Neural progenitor cell (in vitro differentiated cells): Measurements from ENCODE around the gene CYP4F3. TPM values are rescaled to one million over a fixed set of nuclear protein-coding genes. Genes with fewer than 3 reads are reported as not detected.

ENCODE experiments used
- DNase-seq: peaks from one replicate; pipeline ENCODE4 v3.0.0-alpha.2; 2016; ENCODE audit warnings: low spot score
- H2AFZ ChIP-seq: fragments of 200-600 bp; sonication (generic); replicated peaks from 2 replicates; pipeline ENCODE4 v1.6.1; 2016; ENCODE audit warnings: antibody characterized with exemption
- H3F3A ChIP-seq: fragments of 200-600 bp; sonication (generic); 2 replicates; pipeline ENCODE4 v1.6.1; 2016; ENCODE audit warnings: antibody characterized with exemption, low read depth
- H3K27ac ChIP-seq: fragments of 200-600 bp; sonication (generic); 2 replicates; pipeline ENCODE4 v1.5.1; 2016; ENCODE audit warnings: mild to moderate bottlenecking
- H3K27me3 ChIP-seq: fragments of 200-600 bp; sonication (generic); 2 replicates; pipeline ENCODE4 v1.6.1; 2016; ENCODE audit warnings: mild to moderate bottlenecking, moderate library complexity
- H3K36me3 ChIP-seq: fragments of 200-600 bp; sonication (generic); 2 replicates; pipeline ENCODE4 v1.5.1; 2016
- H3K4me1 ChIP-seq: fragments of 200-600 bp; sonication (generic); 2 replicates; pipeline ENCODE4 v1.6.1; 2016; ENCODE audit warnings: mixed run types
- H3K4me2 ChIP-seq: fragments of 200-600 bp; sonication (generic); 2 replicates; pipeline ENCODE4 v1.6.1; 2016
- H3K4me3 ChIP-seq: fragments of 200-600 bp; sonication (generic); 2 replicates; pipeline ENCODE4 v1.5.1; 2016
- H3K79me2 ChIP-seq: fragments of 200-600 bp; sonication (generic); 2 replicates; pipeline ENCODE4 v1.6.1; 2016; ENCODE audit warnings: low read depth
- H3K9ac ChIP-seq: fragments of 200-600 bp; sonication (generic); 2 replicates; pipeline ENCODE4 v1.6.1; 2016
- H3K9me3 ChIP-seq: fragments of 200-600 bp; sonication (generic); 2 replicates; pipeline ENCODE4 v1.5.1; 2016; ENCODE audit warnings: low read depth
- H4K20me1 ChIP-seq: fragments of 200-600 bp; sonication (generic); 2 replicates; pipeline ENCODE4 v1.6.1; 2016; ENCODE audit warnings: low read depth
- H3K27ac Mint-ChIP-seq: 3 replicates; pipeline ENCODE4 v1.8.0; 2021; ENCODE audit warnings: mixed read lengths
- H3K27me3 Mint-ChIP-seq: 2 replicates; pipeline ENCODE4 v1.8.0; 2022; ENCODE audit warnings: low read depth, mild to moderate bottlenecking, inconsistent platforms, moderate library complexity, mixed read lengths; ENCODE audit not compliant: insufficient read depth
- H3K36me3 Mint-ChIP-seq: 3 replicates; pipeline ENCODE4 v1.8.0; 2021; ENCODE audit warnings: mixed read lengths
- H3K4me1 Mint-ChIP-seq: 3 replicates; pipeline ENCODE4 v1.8.0; 2021; ENCODE audit warnings: mixed read lengths
- H3K4me3 Mint-ChIP-seq: 3 replicates; pipeline ENCODE4 v1.8.0; 2021; ENCODE audit warnings: mild to moderate bottlenecking, moderate library complexity, mixed read lengths
- H3K9me3 Mint-ChIP-seq: 3 replicates; pipeline ENCODE4 v1.8.0; 2020; ENCODE audit warnings: mixed read lengths
- EZH2 ChIP-seq: fragments of 200-600 bp; sonication (generic); IDR thresholded peaks from 2 replicates; pipeline ENCODE4 v1.6.1; 2017; ENCODE audit warnings: antibody characterized with exemption, mild to moderate bottlenecking, moderate library complexity
- EZH2phosphoT487 ChIP-seq: fragments of 200-600 bp; sonication (generic); IDR thresholded peaks from 2 replicates; pipeline ENCODE4 v1.6.1; 2017; ENCODE audit warnings: antibody characterized with exemption
- total RNA-seq: library from RNA; depleted of rRNA; stranded (reverse); fragments of >200 nt; gene quantifications from 2 replicates; pipeline ENCODE4 v1.2.3, GENCODE V29; 2015; ENCODE audit warnings: low replicate concordance
- TF ChIP-seq, protein P1 (sequence below): fragments of 200-600 bp; sonication (generic); IDR thresholded peaks from 2 replicates; pipeline ENCODE4 v1.5.1; 2017; ENCODE audit warnings: antibody characterized with exemption, mild to moderate bottlenecking

The CYP4F3 gene
- total RNA-seq, 1 donor from 2014 or later = not detected

DNA sequence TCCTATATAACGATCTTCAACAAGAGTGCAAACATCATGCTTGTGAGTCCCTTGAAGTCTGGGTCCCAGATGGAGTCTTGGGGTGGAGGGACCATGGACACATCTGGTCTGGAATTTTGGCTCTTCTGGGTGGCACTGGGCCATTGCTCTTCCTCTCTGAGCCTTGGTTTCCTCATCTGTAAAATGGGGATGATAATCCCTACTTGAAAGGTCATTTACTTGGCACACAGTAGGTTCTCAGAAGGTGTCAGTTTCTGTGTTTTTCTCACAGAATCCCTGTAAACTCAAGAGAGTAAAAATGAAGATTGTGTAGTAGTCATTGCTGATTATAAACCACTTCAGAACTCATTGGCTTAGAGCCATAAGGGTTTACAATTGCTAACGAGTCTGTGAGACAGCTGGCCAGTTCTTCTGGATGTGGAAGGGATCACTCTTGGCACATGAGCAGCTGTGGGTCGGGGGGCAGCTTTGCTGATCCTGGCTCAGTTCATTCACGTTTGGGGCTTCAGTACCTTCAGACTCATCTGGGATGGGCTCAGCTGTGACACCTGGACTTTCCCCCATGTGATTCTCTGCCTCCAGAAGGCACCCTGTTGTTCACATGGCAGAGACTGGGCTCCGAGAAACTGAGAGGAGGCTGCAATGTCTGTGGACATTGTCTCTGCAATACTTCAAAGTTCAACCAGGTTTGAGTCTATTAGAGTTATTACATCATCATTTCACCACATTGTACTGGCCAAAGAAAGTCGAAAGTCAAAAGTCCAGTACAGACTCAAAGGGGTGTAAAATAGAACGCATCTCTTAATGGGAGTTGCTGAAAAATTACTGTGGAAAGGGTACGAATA, 40.0 kb downstream of the CYP4F3 start:
- H3K27ac ChIP-seq = no peak overlapping the region
- Mint-ChIP-seq H3K27me3 (peaks cover 7% of the 10 kb centered on the region), H3K4me3 (no peak overlapping the region), H3K4me1 (no peaks in the 10 kb centered on the region), H3K36me3 (no peaks in the 10 kb centered on the region), H3K27ac (no peak overlapping the region), H3K9me3 (peaks cover 32% of the 10 kb centered on the region)
- no peaks in the 10 kb centered on the region for H3K27me3 ChIP-seq
- no peaks in the 10 kb centered on the region for H3K79me2 ChIP-seq
- no peaks in the 10 kb centered on the region for H3F3A ChIP-seq
- H3K9me3 ChIP-seq = peaks cover 4% of the 10 kb centered on the region
- H3K4me3 ChIP-seq = no peak overlapping the region
- DNase-seq = no peak
- H2AFZ ChIP-seq = no peak overlapping the region
- no peak overlapping the region for H3K9ac ChIP-seq
- H3K4me1 ChIP-seq = no peaks in the 10 kb centered on the region
- no peaks in the 10 kb centered on the region for H4K20me1 ChIP-seq
- no peaks in the 10 kb centered on the region for H3K36me3 ChIP-seq
- H3K4me2 ChIP-seq = no peak overlapping the region
- TF ChIP-seq, protein P1, sequence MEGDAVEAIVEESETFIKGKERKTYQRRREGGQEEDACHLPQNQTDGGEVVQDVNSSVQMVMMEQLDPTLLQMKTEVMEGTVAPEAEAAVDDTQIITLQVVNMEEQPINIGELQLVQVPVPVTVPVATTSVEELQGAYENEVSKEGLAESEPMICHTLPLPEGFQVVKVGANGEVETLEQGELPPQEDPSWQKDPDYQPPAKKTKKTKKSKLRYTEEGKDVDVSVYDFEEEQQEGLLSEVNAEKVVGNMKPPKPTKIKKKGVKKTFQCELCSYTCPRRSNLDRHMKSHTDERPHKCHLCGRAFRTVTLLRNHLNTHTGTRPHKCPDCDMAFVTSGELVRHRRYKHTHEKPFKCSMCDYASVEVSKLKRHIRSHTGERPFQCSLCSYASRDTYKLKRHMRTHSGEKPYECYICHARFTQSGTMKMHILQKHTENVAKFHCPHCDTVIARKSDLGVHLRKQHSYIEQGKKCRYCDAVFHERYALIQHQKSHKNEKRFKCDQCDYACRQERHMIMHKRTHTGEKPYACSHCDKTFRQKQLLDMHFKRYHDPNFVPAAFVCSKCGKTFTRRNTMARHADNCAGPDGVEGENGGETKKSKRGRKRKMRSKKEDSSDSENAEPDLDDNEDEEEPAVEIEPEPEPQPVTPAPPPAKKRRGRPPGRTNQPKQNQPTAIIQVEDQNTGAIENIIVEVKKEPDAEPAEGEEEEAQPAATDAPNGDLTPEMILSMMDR = no peak
- no peak for TF ChIP-seq EZH2
- no peak for TF ChIP-seq EZH2phosphoT487

DNA sequence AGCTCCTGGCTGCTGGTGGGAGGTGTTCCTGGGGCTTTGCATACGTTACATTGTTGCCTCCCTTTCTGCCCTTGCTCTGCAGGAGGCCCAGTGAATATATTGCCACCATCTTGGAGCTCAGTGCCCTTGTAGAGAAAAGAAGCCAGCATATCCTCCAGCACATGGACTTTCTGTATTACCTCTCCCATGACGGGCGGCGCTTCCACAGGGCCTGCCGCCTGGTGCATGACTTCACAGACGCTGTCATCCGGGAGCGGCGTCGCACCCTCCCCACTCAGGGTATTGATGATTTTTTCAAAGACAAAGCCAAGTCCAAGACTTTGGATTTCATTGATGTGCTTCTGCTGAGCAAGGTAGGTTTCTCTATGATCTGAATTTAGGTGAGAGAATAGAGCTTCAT, 42.7 kb downstream of the CYP4F3 start:
- Histone ChIP-seq H3K79me2 (no peaks in the 10 kb centered on the region), H3F3A (no peaks in the 10 kb centered on the region), H4K20me1 (no peaks in the 10 kb centered on the region), H3K4me1 (no peaks in the 10 kb centered on the region), H3K9me3 (peaks cover 4% of the 10 kb centered on the region), H3K27me3 (no peaks in the 10 kb centered on the region), H3K4me3 (no peak overlapping the region), H3K36me3 (no peaks in the 10 kb centered on the region), H2AFZ (no peak overlapping the region), H3K4me2 (no peak overlapping the region), H3K27ac (no peak overlapping the region), H3K9ac (no peak overlapping the region)
- H3K27ac Mint-ChIP-seq = no peak overlapping the region
- TF ChIP-seq EZH2phosphoT487 (no peak), EZH2 (no peak)
- TF ChIP-seq, protein P1 = no peak
- H3K4me3 Mint-ChIP-seq = no peak overlapping the region
- no peaks in the 10 kb centered on the region for H3K4me1 Mint-ChIP-seq
- H3K27me3 Mint-ChIP-seq = peaks cover 7% of the 10 kb centered on the region
- H3K9me3 Mint-ChIP-seq = peaks cover 32% of the 10 kb centered on the region
- DNase-seq = no peak
- H3K36me3 Mint-ChIP-seq = no peaks in the 10 kb centered on the region

- H3K4me1 Mint-ChIP-seq = no peaks in the 10 kb centered on the region
- H3K27ac ChIP-seq = no peak overlapping the region
- H2AFZ ChIP-seq = no peak overlapping the region
- peaks cover 4% of the 10 kb centered on the region for H3K9me3 ChIP-seq
- no peaks in the 10 kb centered on the region for H3K27me3 ChIP-seq
- no peaks in the 10 kb centered on the region for H3K36me3 Mint-ChIP-seq
- H3K27me3 Mint-ChIP-seq = peaks cover 2% of the 10 kb centered on the region
- H3K36me3 ChIP-seq = no peaks in the 10 kb centered on the region
- no peaks in the 10 kb centered on the region for H3F3A ChIP-seq
- H3K27ac Mint-ChIP-seq = no peak overlapping the region
- no peak overlapping the region for H3K4me2 ChIP-seq
- H3K9ac ChIP-seq = no peak overlapping the region
- H3K4me3 ChIP-seq = no peak overlapping the region
- no peak overlapping the region for H3K4me3 Mint-ChIP-seq
- DNase-seq = no peak
- H3K9me3 Mint-ChIP-seq = peaks cover 27% of the 10 kb centered on the region
- H4K20me1 ChIP-seq = no peaks in the 10 kb centered on the region
- no peaks in the 10 kb centered on the region for H3K4me1 ChIP-seq
- H3K79me2 ChIP-seq = no peaks in the 10 kb centered on the region
- TF ChIP-seq EZH2 (no peak), EZH2phosphoT487 (no peak)
- TF ChIP-seq, protein P1 = no peak
Observed at GRCh38 chr19:15684828-15685227, 44.1 kb downstream of the CYP4F3 start.
